ENCODE data around the gene SH3GL1. TPM values are rescaled to one million over a fixed set of nuclear protein-coding genes. Genes with fewer than 3 reads are reported as not detected.

SH3GL1 gene
- total and polyA plus RNA-seq, 10 of the 15 experiments (the other 5 are each of a cell fraction or from before 2014, with no cell fraction given) = 0.93 to 47.4 (median 28.4) TPM

DNA sequence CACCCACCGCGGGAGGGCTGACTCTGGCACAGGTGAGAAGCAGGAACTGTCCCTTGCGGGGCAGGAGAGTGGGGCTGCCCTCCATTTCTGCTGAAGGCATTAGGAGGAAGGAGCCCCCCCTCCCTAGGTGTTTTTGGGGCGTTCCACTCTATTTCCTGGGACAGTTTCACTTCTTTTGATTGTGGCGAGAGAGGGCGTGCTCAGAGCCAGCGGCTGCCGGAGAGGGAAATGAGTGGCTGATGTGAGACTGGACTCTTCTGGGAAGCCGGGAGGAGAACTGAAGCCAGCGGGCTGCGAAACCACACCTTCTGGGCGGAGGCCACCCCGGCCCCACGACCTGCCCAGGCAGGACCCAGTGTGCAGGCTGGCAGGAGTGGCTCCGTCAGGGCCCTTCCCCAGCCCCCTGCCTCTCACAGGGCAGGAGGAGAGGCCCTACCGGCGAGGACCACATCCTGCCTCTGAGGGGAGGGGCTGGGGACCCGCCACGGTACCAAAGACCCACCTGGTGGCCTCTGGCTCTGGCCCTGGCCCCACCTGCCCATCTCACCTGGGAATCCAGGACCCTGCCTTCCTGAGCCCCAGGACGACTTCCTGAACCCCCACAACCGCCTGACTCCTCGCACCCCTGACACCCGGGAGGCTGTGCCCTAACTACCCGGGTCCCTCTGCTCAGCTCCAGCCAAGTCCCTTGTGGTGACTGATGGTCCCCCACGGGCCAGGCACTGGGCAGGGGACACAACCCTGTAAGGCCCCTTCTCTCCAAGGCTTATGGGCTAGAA lies 31.0 kb downstream of the SH3GL1 start (continued):
- 0 out of 4 replicates have a peak, but pooled peaks of 1 of the 2 experiments have one; percentile 52 for TF ChIP-seq EP300 (IDR thresholded peaks at IDR 0.05; ENCODE audit: borderline replicate concordance in 1 of 2, control insufficient read depth in 1 of 2, low read depth in 2 of 2, low read length in 2 of 2)
- TF ChIP-seq IRF4 (IDR thresholded peaks at IDR 0.05; ENCODE audit: low read depth, low read length) = no peak
- TF ChIP-seq MEF2B (IDR thresholded peaks at IDR 0.05; ENCODE audit: partially characterized antibody, poor library complexity, severe bottlenecking) = no peak
- TF ChIP-seq PAX5 (IDR thresholded peaks at IDR 0.05; ENCODE audit: borderline replicate concordance, low read depth, low read length) = peak; percentile 49; the same call in 1 of the 2 replicates
- no peak for TF ChIP-seq PAX8 (IDR thresholded peaks at IDR 0.05)
- TF ChIP-seq RCOR1 (conservative IDR thresholded peaks at IDR 0.05; ENCODE audit: low read depth, low read length) = no peak
- peak; percentile 58; the same call in 1 of the 2 replicates for TF ChIP-seq LARP7 (IDR thresholded peaks at IDR 0.05)
- TF ChIP-seq E4F1 (IDR thresholded peaks at IDR 0.05; ENCODE audit: borderline replicate concordance, partially characterized antibody) = no peak
- TF ChIP-seq ZBTB4 (CRISPR knock-in tag; IDR thresholded peaks at IDR 0.05) = no peak
- TF ChIP-seq, protein P1, sequence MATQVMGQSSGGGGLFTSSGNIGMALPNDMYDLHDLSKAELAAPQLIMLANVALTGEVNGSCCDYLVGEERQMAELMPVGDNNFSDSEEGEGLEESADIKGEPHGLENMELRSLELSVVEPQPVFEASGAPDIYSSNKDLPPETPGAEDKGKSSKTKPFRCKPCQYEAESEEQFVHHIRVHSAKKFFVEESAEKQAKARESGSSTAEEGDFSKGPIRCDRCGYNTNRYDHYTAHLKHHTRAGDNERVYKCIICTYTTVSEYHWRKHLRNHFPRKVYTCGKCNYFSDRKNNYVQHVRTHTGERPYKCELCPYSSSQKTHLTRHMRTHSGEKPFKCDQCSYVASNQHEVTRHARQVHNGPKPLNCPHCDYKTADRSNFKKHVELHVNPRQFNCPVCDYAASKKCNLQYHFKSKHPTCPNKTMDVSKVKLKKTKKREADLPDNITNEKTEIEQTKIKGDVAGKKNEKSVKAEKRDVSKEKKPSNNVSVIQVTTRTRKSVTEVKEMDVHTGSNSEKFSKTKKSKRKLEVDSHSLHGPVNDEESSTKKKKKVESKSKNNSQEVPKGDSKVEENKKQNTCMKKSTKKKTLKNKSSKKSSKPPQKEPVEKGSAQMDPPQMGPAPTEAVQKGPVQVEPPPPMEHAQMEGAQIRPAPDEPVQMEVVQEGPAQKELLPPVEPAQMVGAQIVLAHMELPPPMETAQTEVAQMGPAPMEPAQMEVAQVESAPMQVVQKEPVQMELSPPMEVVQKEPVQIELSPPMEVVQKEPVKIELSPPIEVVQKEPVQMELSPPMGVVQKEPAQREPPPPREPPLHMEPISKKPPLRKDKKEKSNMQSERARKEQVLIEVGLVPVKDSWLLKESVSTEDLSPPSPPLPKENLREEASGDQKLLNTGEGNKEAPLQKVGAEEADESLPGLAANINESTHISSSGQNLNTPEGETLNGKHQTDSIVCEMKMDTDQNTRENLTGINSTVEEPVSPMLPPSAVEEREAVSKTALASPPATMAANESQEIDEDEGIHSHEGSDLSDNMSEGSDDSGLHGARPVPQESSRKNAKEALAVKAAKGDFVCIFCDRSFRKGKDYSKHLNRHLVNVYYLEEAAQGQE (IDR thresholded peaks at IDR 0.05; ENCODE audit: low read depth, low read length) = no peak
- no peak for TF ChIP-seq RAD51 (IDR thresholded peaks at IDR 0.05)
- no peak for TF ChIP-seq ATF2 (IDR thresholded peaks at IDR 0.05; ENCODE audit: low read length)
- TF ChIP-seq CHD1 (IDR thresholded peaks at IDR 0.05; ENCODE audit: low read depth, low read length) = no peak
- no peak for TF ChIP-seq BRCA1 (IDR thresholded peaks at IDR 0.05; ENCODE audit: low read depth, low read length)
- TF ChIP-seq ZNF207 (IDR thresholded peaks at IDR 0.05; ENCODE audit: borderline replicate concordance) = no peak
- no peak for TF ChIP-seq ASH2L (IDR thresholded peaks at IDR 0.05; ENCODE audit: borderline replicate concordance, low read depth)
- no peak for TF ChIP-seq ZNF217 (IDR thresholded peaks at IDR 0.05)
- TF ChIP-seq FOXM1 (IDR thresholded peaks at IDR 0.05; ENCODE audit: low read depth, low read length) = no peak
- TF ChIP-seq EGR1 (IDR thresholded peaks at IDR 0.05; ENCODE audit: borderline replicate concordance in 1 of 2, low read depth in 2 of 2, low read length in 2 of 2) = no peak
